NCI-H226 (cell line): ENCODE measurements around the gene FHDC1.
A peak's percentile ranks its signal among the peaks of the same experiment; 100 is the strongest.

Source experiments
- DNase-seq: peaks from one replicate; pipeline ENCODE4 v3.0.0-alpha.2; 2015

Gene FHDC1

GRCh38 chr4:152983221-152983620, 47.1 kb downstream of the FHDC1 start:
- peak; percentile 73 for DNase-seq

- peak; percentile 96 for DNase-seq
These were observed 47.8 kb downstream of the FHDC1 start for GRCh38 chr4:152983774-152984411.

- DNase-seq, result no peak
These were observed 52.8 kb downstream of the FHDC1 start for GRCh38 chr4:152988721-152989553.

- no peak for DNase-seq
These were observed 53.4 kb downstream of the FHDC1 start for GRCh38 chr4:152989554-152989970.

- DNase-seq, result no peak
These were observed 54.5 kb downstream of the FHDC1 start for GRCh38 chr4:152990471-152991131.

- DNase-seq, result no peak
These were observed 55.3 kb downstream of the FHDC1 start for GRCh38 chr4:152991398-152991797.

GRCh38 chr4:152992027-152992426, 55.9 kb downstream of the FHDC1 start:
- no peak for DNase-seq

GRCh38 chr4:152992466-152992865, 56.3 kb downstream of the FHDC1 start:
- no peak for DNase-seq

- DNase-seq, result no peak
These were observed 57.9 kb downstream of the FHDC1 start for GRCh38 chr4:152994038-152994437.

- peak; percentile 15 for DNase-seq
These were observed 60.0 kb downstream of the FHDC1 start for GRCh38 chr4:152996111-152996571.

GRCh38 chr4:152996672-152997071, 60.5 kb downstream of the FHDC1 start:
- no peak for DNase-seq

GRCh38 chr4:152997288-152997687, 61.2 kb downstream of the FHDC1 start:
- DNase-seq, result no peak

- DNase-seq, result peak; percentile 77
These were observed 61.8 kb downstream of the FHDC1 start for GRCh38 chr4:152997771-152998487.

- no peak for DNase-seq
These were observed 62.7 kb downstream of the FHDC1 start for GRCh38 chr4:152998861-152999260.

- no peak for DNase-seq
These were observed 63.4 kb downstream of the FHDC1 start for GRCh38 chr4:152999346-153000075.

GRCh38 chr4:153000076-153000420, 63.9 kb downstream of the FHDC1 start:
- no peak for DNase-seq

- DNase-seq, result no peak
These were observed 65.5 kb downstream of the FHDC1 start for GRCh38 chr4:153001626-153002025.

- DNase-seq, result no peak
These were observed 66.0 kb downstream of the FHDC1 start for GRCh38 chr4:153002110-153002509.

- peak; percentile 21 for DNase-seq
These were observed 68.1 kb downstream of the FHDC1 start for GRCh38 chr4:153004081-153004850.

- no peak for DNase-seq
These were observed 69.8 kb downstream of the FHDC1 start for GRCh38 chr4:153005899-153006381.

GRCh38 chr4:153008578-153009199, 72.6 kb downstream of the FHDC1 start:
- DNase-seq, result no peak
